Thyroid gland (tissue), 4 donors: Measurements from ENCODE around the gene P3R3URF.
A peak's percentile ranks its signal among the peaks of the same experiment; 100 is the strongest.

Experiments
- CTCF ChIP-seq, 6 experiments: fragments of 200-600 bp in 3 of 6; fragments of 450-650 bp in 3 of 6; sonication (generic) in 3 of 6; IDR thresholded peaks; one replicate each; pipeline ENCODE4 v1.5.1; 2016 to 2019; ENCODE audit warnings: antibody characterized with exemption in 6 of 6, mild to moderate bottlenecking in 2 of 6, inconsistent platforms in 1 of 6, moderate library complexity in 1 of 6
- POLR2A ChIP-seq, 2 donors: fragments of 450-650 bp; IDR thresholded peaks; one replicate each; pipeline ENCODE4 v1.6.1; 2017; ENCODE audit warnings: antibody characterized with exemption in 2 of 2, mild to moderate bottlenecking in 2 of 2, moderate library complexity in 1 of 2

GRCh38 chr1:46190539-46190938 is 14.3 kb upstream of the P3R3URF start:
- peak in 1 of 2 donors; percentile 26 for TF ChIP-seq POLR2A (IDR thresholded peaks at IDR 0.05)
- no peak for TF ChIP-seq CTCF (IDR thresholded peaks at IDR 0.05)
